Measurements from ENCODE around the gene KRT38. TPM values are rescaled to one million over a fixed set of nuclear protein-coding genes. Genes with fewer than 3 reads are reported as not detected.
A peak's percentile ranks its signal among the peaks of the same experiment; 100 is the strongest.

KRT38 gene
- total RNA-seq, 3 donors from 2014 or later (not counting 1 experiment from before 2014, with no cell fraction given): not detected

DNA sequence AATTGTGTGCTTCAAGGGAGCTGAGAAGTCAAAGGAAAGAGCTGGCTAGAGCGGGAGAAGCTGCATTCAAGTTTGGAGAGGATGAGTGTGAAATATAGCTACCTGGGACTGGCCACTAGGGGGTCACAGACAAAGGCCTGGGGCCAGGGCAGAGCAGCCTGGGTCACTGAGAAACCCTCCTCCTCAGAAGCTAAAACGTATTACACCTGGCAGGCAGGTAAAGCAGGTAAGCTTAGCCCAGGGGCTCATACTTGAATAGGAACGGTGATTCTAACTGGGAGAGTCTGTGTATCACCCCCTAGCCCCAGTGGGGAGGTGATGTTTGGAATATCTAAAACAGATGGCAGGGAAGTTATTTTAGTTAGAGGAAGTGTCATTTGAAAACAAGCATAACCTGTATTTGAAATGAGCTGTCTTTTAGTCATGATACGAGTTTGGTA lies 23.2 kb downstream of the KRT38 start:
- no peaks in the 10 kb centered on the region for H3K27me3 ChIP-seq (ENCODE audit: control insufficient read depth, insufficient read depth, low read length)
- peak in 1 of 2 donors; percentile 12 for DNase-seq
- intact Hi-C loops (cut with micrococcal nuclease): no loop called here
- H3K4me1 ChIP-seq (ENCODE audit: control insufficient read depth, insufficient read depth, low read length): peaks cover 13% of the 10 kb centered on the region
- no peaks in the 10 kb centered on the region for H3K36me3 ChIP-seq (ENCODE audit: control insufficient read depth, insufficient read depth, low read length)
- Mint-ChIP-seq H3K9me3 (no peaks in the 10 kb centered on the region), H3K27me3 (ENCODE audit: low read depth in 2 of 2) (peaks cover 8 to 21% of the 10 kb centered on the region in 2 donors), H3K36me3 (no peaks in the 10 kb centered on the region), H3K4me1 (no peaks in the 10 kb centered on the region), H3K27ac (no peak overlapping the region), H3K4me3 (no peak overlapping the region)
- no peak overlapping the region for H3K4me3 ChIP-seq (ENCODE audit: low read length)
- ATAC-seq: no peak
- WGBS (ENCODE audit: insufficient coverage): 88% methylated on average over 4 of the region's 4 CpGs
- no peaks in the 10 kb centered on the region for H3K9me3 ChIP-seq (ENCODE audit: control insufficient read depth, insufficient read depth, low read length)
- TF ChIP-seq, protein P1, sequence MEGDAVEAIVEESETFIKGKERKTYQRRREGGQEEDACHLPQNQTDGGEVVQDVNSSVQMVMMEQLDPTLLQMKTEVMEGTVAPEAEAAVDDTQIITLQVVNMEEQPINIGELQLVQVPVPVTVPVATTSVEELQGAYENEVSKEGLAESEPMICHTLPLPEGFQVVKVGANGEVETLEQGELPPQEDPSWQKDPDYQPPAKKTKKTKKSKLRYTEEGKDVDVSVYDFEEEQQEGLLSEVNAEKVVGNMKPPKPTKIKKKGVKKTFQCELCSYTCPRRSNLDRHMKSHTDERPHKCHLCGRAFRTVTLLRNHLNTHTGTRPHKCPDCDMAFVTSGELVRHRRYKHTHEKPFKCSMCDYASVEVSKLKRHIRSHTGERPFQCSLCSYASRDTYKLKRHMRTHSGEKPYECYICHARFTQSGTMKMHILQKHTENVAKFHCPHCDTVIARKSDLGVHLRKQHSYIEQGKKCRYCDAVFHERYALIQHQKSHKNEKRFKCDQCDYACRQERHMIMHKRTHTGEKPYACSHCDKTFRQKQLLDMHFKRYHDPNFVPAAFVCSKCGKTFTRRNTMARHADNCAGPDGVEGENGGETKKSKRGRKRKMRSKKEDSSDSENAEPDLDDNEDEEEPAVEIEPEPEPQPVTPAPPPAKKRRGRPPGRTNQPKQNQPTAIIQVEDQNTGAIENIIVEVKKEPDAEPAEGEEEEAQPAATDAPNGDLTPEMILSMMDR (IDR thresholded peaks at IDR 0.05): peak; percentile 15
- H3K27ac ChIP-seq (ENCODE audit: low read length): no peak overlapping the region

DNA sequence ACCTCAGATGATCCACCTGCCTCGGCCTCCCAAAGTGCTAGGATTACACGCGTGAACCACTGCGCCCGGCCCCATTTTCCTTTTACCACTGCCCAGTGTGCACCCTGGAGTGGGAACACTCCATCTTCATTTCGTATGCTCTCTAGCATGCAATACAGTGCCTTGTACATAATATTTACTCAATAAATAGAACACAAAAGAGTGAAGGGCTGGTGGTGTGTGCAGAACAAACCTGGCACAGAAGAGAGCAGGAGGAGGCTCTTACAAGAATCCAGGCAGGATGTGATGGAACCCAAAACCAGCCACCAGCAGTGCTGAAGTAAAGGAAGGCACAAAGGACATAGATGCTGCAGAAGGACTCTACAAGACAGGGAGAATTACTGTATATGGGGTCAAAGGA lies 23.7 kb downstream of the KRT38 start:
- no peak overlapping the region for H3K4me3 ChIP-seq (ENCODE audit: low read length)
- Mint-ChIP-seq H3K4me3 (no peak overlapping the region), H3K36me3 (no peaks in the 10 kb centered on the region), H3K4me1 (no peaks in the 10 kb centered on the region), H3K27me3 (ENCODE audit: low read depth in 2 of 2) (peaks cover 8 to 26% of the 10 kb centered on the region in 2 donors), H3K9me3 (no peaks in the 10 kb centered on the region), H3K27ac (no peak overlapping the region)
- DNase-seq (no peak), ATAC-seq (no peak)
- no peaks in the 10 kb centered on the region for H3K27me3 ChIP-seq (ENCODE audit: control insufficient read depth, insufficient read depth, low read length)
- H3K27ac ChIP-seq (ENCODE audit: low read length): no peak overlapping the region
- WGBS (ENCODE audit: insufficient coverage): 91% methylated on average over 6 of the region's 6 CpGs
- no peaks in the 10 kb centered on the region for H3K36me3 ChIP-seq (ENCODE audit: control insufficient read depth, insufficient read depth, low read length)
- intact Hi-C loops (cut with micrococcal nuclease): no loop called here
- TF ChIP-seq, protein P1 (IDR thresholded peaks at IDR 0.05): no peak
- H3K4me1 ChIP-seq (ENCODE audit: control insufficient read depth, insufficient read depth, low read length): peaks cover 13% of the 10 kb centered on the region
- no peaks in the 10 kb centered on the region for H3K9me3 ChIP-seq (ENCODE audit: control insufficient read depth, insufficient read depth, low read length)

DNA sequence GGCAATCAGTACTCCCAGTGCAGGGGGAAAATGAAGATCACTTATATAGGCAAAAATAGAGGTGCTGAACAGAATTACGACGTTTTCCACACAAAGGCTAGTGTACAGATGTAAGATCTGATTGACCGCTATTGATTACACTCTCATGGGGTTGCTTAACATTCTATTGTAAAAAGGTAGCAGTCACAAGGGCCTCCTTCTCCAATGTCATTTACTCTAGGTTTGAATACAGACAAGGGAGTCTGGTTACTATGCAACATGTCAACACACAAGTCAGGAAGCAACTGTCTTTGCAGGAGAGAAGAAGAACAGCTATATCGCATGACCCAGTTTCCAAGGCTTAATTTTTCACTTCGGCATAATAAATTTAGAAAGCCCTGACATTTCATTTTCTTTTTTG lies 24.3 kb downstream of the KRT38 start:
- Histone ChIP-seq H3K4me1 (ENCODE audit: control insufficient read depth, insufficient read depth, low read length) (peaks cover 13% of the 10 kb centered on the region), H3K27ac (ENCODE audit: low read length) (no peak overlapping the region), H3K9me3 (ENCODE audit: control insufficient read depth, insufficient read depth, low read length) (no peaks in the 10 kb centered on the region), H3K36me3 (ENCODE audit: control insufficient read depth, insufficient read depth, low read length) (no peaks in the 10 kb centered on the region), H3K27me3 (ENCODE audit: control insufficient read depth, insufficient read depth, low read length) (no peaks in the 10 kb centered on the region), H3K4me3 (ENCODE audit: low read length) (no peak overlapping the region)
- Mint-ChIP-seq H3K4me3 (no peak overlapping the region), H3K4me1 (no peaks in the 10 kb centered on the region), H3K36me3 (no peaks in the 10 kb centered on the region), H3K27me3 (ENCODE audit: low read depth in 2 of 2) (peaks cover 8 to 32% of the 10 kb centered on the region in 2 donors), H3K9me3 (no peaks in the 10 kb centered on the region), H3K27ac (no peak overlapping the region)
- ATAC-seq (no peak), DNase-seq (no peak)
- WGBS (ENCODE audit: insufficient coverage): 94% methylated on average over 5 of the region's 5 CpGs
- TF ChIP-seq, protein P1 (IDR thresholded peaks at IDR 0.05): no peak
- intact Hi-C loops (cut with micrococcal nuclease): no loop called here

DNA sequence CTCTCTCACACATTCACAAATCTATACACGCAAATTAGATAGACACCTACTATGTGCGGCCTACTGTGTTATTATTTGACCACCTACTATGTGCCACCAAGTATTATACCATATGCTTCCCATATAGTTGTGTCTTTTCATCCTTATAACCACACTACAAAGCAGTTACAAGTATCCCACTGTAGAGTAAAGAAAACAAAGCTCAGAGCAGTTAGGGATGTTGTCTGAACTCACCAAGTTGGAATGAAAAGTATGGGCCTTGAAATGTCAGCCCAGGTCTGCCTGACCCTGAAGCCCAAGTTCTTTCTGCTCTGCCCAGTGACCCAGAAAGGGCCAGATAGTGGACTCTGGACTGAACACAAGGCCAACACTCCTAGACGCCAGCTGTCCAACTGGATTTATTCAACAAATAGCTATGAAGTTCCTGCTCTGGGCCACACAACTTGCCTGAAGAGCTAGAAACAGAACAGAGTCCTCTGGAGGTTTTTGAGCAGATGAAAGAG lies 24.9 kb downstream of the KRT38 start:
- Mint-ChIP-seq H3K27me3 (ENCODE audit: low read depth in 2 of 2) (peaks cover 8 to 34% of the 10 kb centered on the region in 2 donors), H3K27ac (no peak overlapping the region), H3K4me1 (no peaks in the 10 kb centered on the region), H3K4me3 (no peak overlapping the region), H3K36me3 (no peaks in the 10 kb centered on the region), H3K9me3 (no peaks in the 10 kb centered on the region)
- Histone ChIP-seq H3K36me3 (ENCODE audit: control insufficient read depth, insufficient read depth, low read length) (no peaks in the 10 kb centered on the region), H3K4me3 (ENCODE audit: low read length) (no peak overlapping the region), H3K27me3 (ENCODE audit: control insufficient read depth, insufficient read depth, low read length) (no peaks in the 10 kb centered on the region), H3K9me3 (ENCODE audit: control insufficient read depth, insufficient read depth, low read length) (no peaks in the 10 kb centered on the region), H3K4me1 (ENCODE audit: control insufficient read depth, insufficient read depth, low read length) (peaks cover 13% of the 10 kb centered on the region), H3K27ac (ENCODE audit: low read length) (no peak overlapping the region)
- WGBS (ENCODE audit: insufficient coverage): 79% methylated on average over 3 of the region's 3 CpGs
- intact Hi-C loops (cut with micrococcal nuclease): no loop called here
- TF ChIP-seq, protein P1 (IDR thresholded peaks at IDR 0.05): no peak
- DNase-seq (no peak), ATAC-seq (no peak)

All from natural killer cell (primary cell).